ENCODE data around the gene KCNT1. TPM values are rescaled to one million over a fixed set of nuclear protein-coding genes. Genes with fewer than 3 reads are reported as not detected.

KCNT1 gene
- total RNA-seq, 1 experiment from 2014 or later: 0.68 TPM

GRCh38 chr9:135827301-135827700 is 125.3 kb downstream of the KCNT1 start:
- H2AK5ac ChIP-seq (ENCODE audit: insufficient read length, low read length): no peak overlapping the region
- H4K91ac ChIP-seq (ENCODE audit: insufficient read length, low read depth, low read length): no peak overlapping the region
- H3K27me3 ChIP-seq (ENCODE audit: insufficient read depth, low read length): no peaks in the 10 kb centered on the region
- H2AFZ ChIP-seq (ENCODE audit: low read length): no peak overlapping the region
- TF ChIP-seq CTCF (conservative IDR thresholded peaks at IDR 0.05): no peak
- no peaks in the 10 kb centered on the region for H3K79me1 ChIP-seq (ENCODE audit: insufficient read depth, low read depth, low read length, poor library complexity, severe bottlenecking)
- peaks cover 2% of the 10 kb centered on the region; the same call in 1 of the 2 replicates for H3K79me2 ChIP-seq (ENCODE audit: insufficient read depth, low read length)
- peaks cover 29 to 50% (median 39%) of the 10 kb centered on the region in 3 experiments; a peak in 6 of 7 replicates for H3K36me3 Mint-ChIP-seq (ENCODE audit: insufficient read depth in 1 of 3, low read depth in 3 of 3)
- H3K4me1 Mint-ChIP-seq: peaks cover 6% of the 10 kb centered on the region in 2 experiments
- DNase-seq: no peak
- no peak overlapping the region for H3K56ac ChIP-seq (ENCODE audit: insufficient read length, low read depth, low read length)
- no peaks in the 10 kb centered on the region for H3K4me1 ChIP-seq (ENCODE audit: insufficient read depth, low read length)
- no peak overlapping the region for H2BK15ac ChIP-seq (ENCODE audit: low read depth, low read length)
- no peaks in the 10 kb centered on the region for H3K27me3 Mint-ChIP-seq (ENCODE audit: low read depth)
- H4K8ac ChIP-seq (replicated peaks; ENCODE audit: insufficient read length, low read depth, low read length): no peak overlapping the region
- no peak overlapping the region for H3K4ac ChIP-seq (ENCODE audit: low read depth, low read length)
- H3K4me2 ChIP-seq (ENCODE audit: insufficient read depth, insufficient read length, low read length): no peak overlapping the region
- no CpG with 5 or more reads among the region's 12 CpGs for WGBS (ENCODE audit: extremely low coverage, insufficient read length, low lambda C conversion rate)
- no peak overlapping the region for H4K5ac ChIP-seq (ENCODE audit: insufficient read length, low read depth, low read length)
- peak overlapping the region in 2 of 3 experiments; percentile 33 to 53; a peak in 1 of 7 replicates for H3K27ac Mint-ChIP-seq
- no peak overlapping the region for H2BK20ac ChIP-seq (ENCODE audit: low read depth, low read length, poor library complexity, severe bottlenecking)
- no peak overlapping the region for H3K27ac ChIP-seq (ENCODE audit: insufficient read length, low read depth, low read length)
- no peak overlapping the region for H2BK5ac ChIP-seq (ENCODE audit: insufficient read length, low read length)
- no peak overlapping the region for H3T11ph ChIP-seq (ENCODE audit: low read length)
- no peak overlapping the region for H3K9ac ChIP-seq (ENCODE audit: extremely low read depth, insufficient read length, low read length)
- H4K20me1 ChIP-seq (ENCODE audit: control insufficient read depth, insufficient read depth, insufficient read length): peaks cover 2% of the 10 kb centered on the region
- no peak overlapping the region for H3K4me3 Mint-ChIP-seq
- H3K9me3 Mint-ChIP-seq: no peaks in the 10 kb centered on the region
- no peak overlapping the region for H2BK120ac ChIP-seq (ENCODE audit: low read depth, low read length, poor library complexity, severe bottlenecking)
- H3K23me2 ChIP-seq (ENCODE audit: insufficient read length, low read depth, low read length, poor library complexity, severe bottlenecking): no peaks in the 10 kb centered on the region
- no peak overlapping the region for H2BK12ac ChIP-seq (ENCODE audit: insufficient read length, low read depth, low read length)
- H3K18ac ChIP-seq (ENCODE audit: insufficient read length, low read depth, low read length): no peak overlapping the region
- no peaks in the 10 kb centered on the region for H3K9me3 ChIP-seq (ENCODE audit: control insufficient read depth, low read depth, low read length)
- H3K23ac ChIP-seq (ENCODE audit: insufficient read length, low read depth, low read length): no peak overlapping the region
- H3K14ac ChIP-seq (ENCODE audit: insufficient read depth, low read length): no peak overlapping the region
